ENCODE measurements around the gene ACLY. TPM values are rescaled to one million over a fixed set of nuclear protein-coding genes. Genes with fewer than 3 reads are reported as not detected.
"Not testable (repeated sequence)": the region's sequence is repeated elsewhere in the genome, so short reads cannot be mapped to it uniquely, and the experiment has no call there.

Gene ACLY
- total and polyA plus RNA-seq, 2 donors (not counting 1 experiment from before 2014, with no cell fraction given) = 40.2 to 91.5 TPM

DNA sequence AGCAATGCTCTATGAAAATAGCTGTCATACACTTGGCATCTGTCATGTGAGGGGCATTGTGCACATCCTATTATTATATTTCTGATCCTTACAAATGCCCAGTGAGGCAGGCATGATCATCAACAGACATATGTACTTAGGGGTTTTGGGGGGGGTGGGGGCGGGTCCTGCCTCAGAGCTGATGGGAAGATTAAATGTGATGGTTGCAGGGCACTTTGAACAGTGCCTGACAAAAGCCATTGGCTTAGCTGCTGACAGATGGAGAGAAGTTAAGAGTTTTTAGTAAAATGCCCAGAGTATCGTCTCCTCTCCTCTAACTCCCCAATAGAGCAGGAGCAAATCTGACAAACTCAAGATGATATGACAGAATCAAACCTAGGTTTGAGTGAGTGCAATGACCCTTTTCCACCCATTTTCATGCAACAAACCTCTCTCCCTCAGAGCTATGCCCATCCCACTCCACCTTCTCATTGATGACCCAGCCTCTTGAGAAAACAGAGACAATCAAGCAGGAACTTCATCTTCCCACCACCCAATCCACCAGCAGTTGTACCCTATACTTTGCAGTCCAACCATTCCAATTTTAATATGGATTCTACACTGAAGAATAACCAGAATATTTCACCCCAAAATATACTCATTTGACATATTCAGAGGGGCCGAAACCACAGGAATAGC lies 58.4 kb downstream of the ACLY start:
- no peak overlapping the region for H3K9ac ChIP-seq (ENCODE audit: low read length)
- H3K4me2 ChIP-seq (replicated peaks; ENCODE audit: low read depth, low read length, poor library complexity, severe bottlenecking) = no peak overlapping the region
- CTCF ChIA-PET = interaction anchor here (1.4 kb wide), 1 partner anchor 11 kb away, joined by 3 read pairs; no protein-coding TSS in a partner anchor
- intact Hi-C loops (cut with micrococcal nuclease) = no loop called here
- no peak for ATAC-seq (ENCODE audit: low read depth)
- TF ChIP-seq, protein P1, sequence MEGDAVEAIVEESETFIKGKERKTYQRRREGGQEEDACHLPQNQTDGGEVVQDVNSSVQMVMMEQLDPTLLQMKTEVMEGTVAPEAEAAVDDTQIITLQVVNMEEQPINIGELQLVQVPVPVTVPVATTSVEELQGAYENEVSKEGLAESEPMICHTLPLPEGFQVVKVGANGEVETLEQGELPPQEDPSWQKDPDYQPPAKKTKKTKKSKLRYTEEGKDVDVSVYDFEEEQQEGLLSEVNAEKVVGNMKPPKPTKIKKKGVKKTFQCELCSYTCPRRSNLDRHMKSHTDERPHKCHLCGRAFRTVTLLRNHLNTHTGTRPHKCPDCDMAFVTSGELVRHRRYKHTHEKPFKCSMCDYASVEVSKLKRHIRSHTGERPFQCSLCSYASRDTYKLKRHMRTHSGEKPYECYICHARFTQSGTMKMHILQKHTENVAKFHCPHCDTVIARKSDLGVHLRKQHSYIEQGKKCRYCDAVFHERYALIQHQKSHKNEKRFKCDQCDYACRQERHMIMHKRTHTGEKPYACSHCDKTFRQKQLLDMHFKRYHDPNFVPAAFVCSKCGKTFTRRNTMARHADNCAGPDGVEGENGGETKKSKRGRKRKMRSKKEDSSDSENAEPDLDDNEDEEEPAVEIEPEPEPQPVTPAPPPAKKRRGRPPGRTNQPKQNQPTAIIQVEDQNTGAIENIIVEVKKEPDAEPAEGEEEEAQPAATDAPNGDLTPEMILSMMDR (IDR thresholded peaks at IDR 0.05) = no peak
- Mint-ChIP-seq H3K9me3 (ENCODE audit: insufficient read depth) (no peaks in the 10 kb centered on the region), H3K27me3 (no peaks in the 10 kb centered on the region), H3K4me3 (no peak overlapping the region), H3K27ac (no peak overlapping the region), H3K4me1 (peaks cover 21% of the 10 kb centered on the region)
- H3K36me3 ChIP-seq (replicated peaks in 1 of 2; ENCODE audit: control extremely low read depth in 1 of 2, control insufficient read depth in 1 of 2, extremely low read depth in 1 of 2, insufficient read depth in 2 of 2, low read length in 1 of 2) = no peaks in the 10 kb centered on the region
- no peak for DNase-seq
- POLR2A ChIA-PET = interaction anchor here (0.6 kb wide), 1 partner anchor 252 kb away, joined by 3 read pairs; the partner anchor contains the start of gene DHX58
- no peak overlapping the region for H3K27ac ChIP-seq (ENCODE audit: low read length in 2 of 2)
- peaks cover 21 to 23% of the 10 kb centered on the region in 2 donors for H3K4me1 ChIP-seq (ENCODE audit: control insufficient read depth in 2 of 2, insufficient read depth in 2 of 2, low read length in 2 of 2)
- H3K79me2 ChIP-seq (ENCODE audit: control insufficient read depth, insufficient read depth, low read length) = peaks cover 90% of the 10 kb centered on the region
- H3K27me3 ChIP-seq (replicated peaks in 1 of 4; ENCODE audit: control extremely low read depth in 1 of 4, control insufficient read depth in 3 of 4, insufficient read depth in 4 of 4, low read length in 3 of 4) = no peaks in the 10 kb centered on the region
- H2AFZ ChIP-seq (ENCODE audit: insufficient read depth, low read depth, low read length, poor library complexity, severe bottlenecking) = no peak overlapping the region
- H3K4me3 ChIP-seq (ENCODE audit: control extremely low read depth in 1 of 5, extremely low read depth in 1 of 5, insufficient read depth in 1 of 5, low read depth in 2 of 5, low read length in 4 of 5) = no peak overlapping the region
- 100% methylated on average over 2 of the region's 3 CpGs for WGBS (ENCODE audit: insufficient coverage)
- no peaks in the 10 kb centered on the region for H3K9me3 ChIP-seq (ENCODE audit: control extremely low read depth in 1 of 3, control insufficient read depth in 2 of 3, insufficient read depth in 1 of 3, low read length in 2 of 3)
- H4K20me1 ChIP-seq (ENCODE audit: control insufficient read depth, insufficient read depth, low read length, poor library complexity, severe bottlenecking) = peaks cover 72% of the 10 kb centered on the region

GRCh38 chr17:41851382-41851781 lies 67.4 kb downstream of the ACLY start:
- Histone ChIP-seq H3K36me3 (replicated peaks in 1 of 2; ENCODE audit: control extremely low read depth in 1 of 2, control insufficient read depth in 1 of 2, extremely low read depth in 1 of 2, insufficient read depth in 2 of 2, low read length in 1 of 2) (peaks cover 6 to 23% of the 10 kb centered on the region in 2 experiments), H3K4me1 (ENCODE audit: control insufficient read depth in 2 of 2, insufficient read depth in 2 of 2, low read length in 2 of 2) (peaks cover 8 to 12% of the 10 kb centered on the region in 2 donors), H3K79me2 (ENCODE audit: control insufficient read depth, insufficient read depth, low read length) (peaks cover 54% of the 10 kb centered on the region), H4K20me1 (ENCODE audit: control insufficient read depth, insufficient read depth, low read length, poor library complexity, severe bottlenecking) (peaks cover 44% of the 10 kb centered on the region)
- POLR2A ChIA-PET; H3K4me3 ChIP-seq (ENCODE audit: control extremely low read depth in 1 of 5, extremely low read depth in 1 of 5, insufficient read depth in 1 of 5, low read depth in 2 of 5, low read length in 4 of 5); H3K9me3 ChIP-seq (ENCODE audit: control extremely low read depth in 1 of 3, control insufficient read depth in 2 of 3, insufficient read depth in 1 of 3, low read length in 2 of 3); H3K27me3 Mint-ChIP-seq; H3K27me3 ChIP-seq (replicated peaks in 1 of 4; ENCODE audit: control extremely low read depth in 1 of 4, control insufficient read depth in 3 of 4, insufficient read depth in 4 of 4, low read length in 3 of 4); H3K27ac ChIP-seq (ENCODE audit: low read length in 2 of 2); H3K9me3 Mint-ChIP-seq (ENCODE audit: insufficient read depth); H3K4me2 ChIP-seq (replicated peaks; ENCODE audit: low read depth, low read length, poor library complexity, severe bottlenecking); DNase-seq; intact Hi-C loops (cut with micrococcal nuclease); H3K4me3 Mint-ChIP-seq; H2AFZ ChIP-seq (ENCODE audit: insufficient read depth, low read depth, low read length, poor library complexity, severe bottlenecking); H3K9ac ChIP-seq (ENCODE audit: low read length): not testable (repeated sequence)
- Mint-ChIP-seq H3K4me1 (peaks cover 35% of the 10 kb centered on the region), H3K27ac (peak overlapping the region; percentile 53)
- 60% methylated on average over 2 of the region's 14 CpGs for WGBS (ENCODE audit: insufficient coverage)
- CTCF ChIA-PET = interaction anchor here (1.6 kb wide), 1 partner anchor 13 kb away, joined by 5 read pairs; no protein-coding TSS in a partner anchor
- peak; percentile 39 for ATAC-seq (ENCODE audit: low read depth)
